ENCODE data around the gene RTRAF. TPM values are rescaled to one million over a fixed set of nuclear protein-coding genes. Genes with fewer than 3 reads are reported as not detected.

The RTRAF gene
- total RNA-seq, 1 experiment from 2014 or later = 350 TPM

DNA sequence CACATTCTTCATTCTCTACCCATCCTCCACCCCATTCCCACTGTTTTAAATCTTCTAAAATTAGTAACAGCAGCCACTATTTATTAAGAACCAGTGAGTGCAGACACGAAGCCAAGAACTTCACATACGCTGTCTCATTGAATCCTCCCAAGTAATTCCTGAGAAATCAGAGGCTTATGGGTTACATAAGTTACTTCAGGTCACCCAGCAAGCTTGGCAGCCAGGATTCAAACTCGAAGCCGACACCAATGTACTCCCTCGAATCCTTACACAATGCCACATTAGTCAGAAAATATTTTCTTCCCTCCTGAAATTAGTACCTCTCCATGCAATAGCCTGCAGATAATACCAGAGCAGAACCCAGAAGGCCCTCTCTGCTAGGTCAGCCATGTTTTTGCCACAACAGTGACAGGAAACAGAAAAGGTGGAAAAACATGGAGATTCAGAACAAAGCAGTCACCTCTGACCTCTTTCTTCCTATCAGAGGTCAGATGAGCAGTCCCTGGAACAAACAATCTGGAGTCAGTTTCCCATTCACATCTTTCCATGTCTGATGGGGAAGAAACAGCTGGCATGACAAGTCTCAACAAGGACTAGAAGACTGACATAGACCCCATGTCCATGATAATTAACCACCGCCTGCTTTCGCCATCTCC is 63.1 kb downstream of the RTRAF start:
- H3K4me3 Mint-ChIP-seq = no peak overlapping the region
- no peak overlapping the region for H2BK5ac ChIP-seq (ENCODE audit: insufficient read length, low read length)
- H3K18ac ChIP-seq (ENCODE audit: insufficient read length, low read depth, low read length) = no peak overlapping the region
- H2BK120ac ChIP-seq (ENCODE audit: low read depth, low read length, poor library complexity, severe bottlenecking) = no peak overlapping the region
- peaks cover 2% of the 10 kb centered on the region; the same call in 1 of the 2 replicates for H3K27me3 Mint-ChIP-seq (ENCODE audit: low read depth)
- WGBS (ENCODE audit: extremely low coverage, insufficient read length, low lambda C conversion rate) = no CpG with 5 or more reads among the region's 7 CpGs
- H3K79me1 ChIP-seq (ENCODE audit: insufficient read depth, low read depth, low read length, poor library complexity, severe bottlenecking) = no peaks in the 10 kb centered on the region
- peaks cover 13 to 16% of the 10 kb centered on the region in 2 experiments for H3K4me1 Mint-ChIP-seq
- H3T11ph ChIP-seq (ENCODE audit: low read length) = no peak overlapping the region
- H4K5ac ChIP-seq (ENCODE audit: insufficient read length, low read depth, low read length) = no peak overlapping the region
- no peak overlapping the region for H4K8ac ChIP-seq (replicated peaks; ENCODE audit: insufficient read length, low read depth, low read length)
- 0 out of 2 replicates have a peak, but pooled peaks cover 3% of the 10 kb centered on the region for H3K4me1 ChIP-seq (ENCODE audit: insufficient read depth, low read length)
- no peak overlapping the region for H3K4ac ChIP-seq (ENCODE audit: low read depth, low read length)
- no peaks in the 10 kb centered on the region for H3K79me2 ChIP-seq (ENCODE audit: insufficient read depth, low read length)
- H3K9ac ChIP-seq (ENCODE audit: extremely low read depth, insufficient read length, low read length) = no peak overlapping the region
- no peak overlapping the region for H3K27ac ChIP-seq (ENCODE audit: insufficient read length, low read depth, low read length)
- no peak overlapping the region for H2BK20ac ChIP-seq (ENCODE audit: low read depth, low read length, poor library complexity, severe bottlenecking)
- H2BK12ac ChIP-seq (ENCODE audit: insufficient read length, low read depth, low read length) = no peak overlapping the region
- H4K20me1 ChIP-seq (ENCODE audit: control insufficient read depth, insufficient read depth, insufficient read length) = no peaks in the 10 kb centered on the region
- H3K9me3 ChIP-seq (ENCODE audit: control insufficient read depth, low read depth, low read length) = no peaks in the 10 kb centered on the region
- no peaks in the 10 kb centered on the region for H3K9me3 Mint-ChIP-seq
- no peak overlapping the region for H3K4me2 ChIP-seq (ENCODE audit: insufficient read depth, insufficient read length, low read length)
- no peaks in the 10 kb centered on the region for H3K27me3 ChIP-seq (ENCODE audit: insufficient read depth, low read length)
- TF ChIP-seq, protein P1, sequence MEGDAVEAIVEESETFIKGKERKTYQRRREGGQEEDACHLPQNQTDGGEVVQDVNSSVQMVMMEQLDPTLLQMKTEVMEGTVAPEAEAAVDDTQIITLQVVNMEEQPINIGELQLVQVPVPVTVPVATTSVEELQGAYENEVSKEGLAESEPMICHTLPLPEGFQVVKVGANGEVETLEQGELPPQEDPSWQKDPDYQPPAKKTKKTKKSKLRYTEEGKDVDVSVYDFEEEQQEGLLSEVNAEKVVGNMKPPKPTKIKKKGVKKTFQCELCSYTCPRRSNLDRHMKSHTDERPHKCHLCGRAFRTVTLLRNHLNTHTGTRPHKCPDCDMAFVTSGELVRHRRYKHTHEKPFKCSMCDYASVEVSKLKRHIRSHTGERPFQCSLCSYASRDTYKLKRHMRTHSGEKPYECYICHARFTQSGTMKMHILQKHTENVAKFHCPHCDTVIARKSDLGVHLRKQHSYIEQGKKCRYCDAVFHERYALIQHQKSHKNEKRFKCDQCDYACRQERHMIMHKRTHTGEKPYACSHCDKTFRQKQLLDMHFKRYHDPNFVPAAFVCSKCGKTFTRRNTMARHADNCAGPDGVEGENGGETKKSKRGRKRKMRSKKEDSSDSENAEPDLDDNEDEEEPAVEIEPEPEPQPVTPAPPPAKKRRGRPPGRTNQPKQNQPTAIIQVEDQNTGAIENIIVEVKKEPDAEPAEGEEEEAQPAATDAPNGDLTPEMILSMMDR (conservative IDR thresholded peaks at IDR 0.05) = no peak
- no peak overlapping the region for H3K27ac Mint-ChIP-seq
- no peak overlapping the region for H2AFZ ChIP-seq (ENCODE audit: low read length)
- H2BK15ac ChIP-seq (ENCODE audit: low read depth, low read length) = no peak overlapping the region
- H3K56ac ChIP-seq (ENCODE audit: insufficient read length, low read depth, low read length) = no peak overlapping the region
- no peaks in the 10 kb centered on the region for H3K23me2 ChIP-seq (ENCODE audit: insufficient read length, low read depth, low read length, poor library complexity, severe bottlenecking)
- DNase-seq = no peak
- H4K91ac ChIP-seq (ENCODE audit: insufficient read length, low read depth, low read length) = no peak overlapping the region
- H2AK5ac ChIP-seq (ENCODE audit: insufficient read length, low read length) = no peak overlapping the region
- no peaks in the 10 kb centered on the region for H3K36me3 Mint-ChIP-seq (ENCODE audit: insufficient read depth in 1 of 3, low read depth in 3 of 3)
- H3K23ac ChIP-seq (ENCODE audit: insufficient read length, low read depth, low read length) = no peak overlapping the region
- H3K14ac ChIP-seq (ENCODE audit: insufficient read depth, low read length) = no peak overlapping the region
